Spinal cord (tissue), 10 donors: ENCODE data around the gene IL9. TPM values are rescaled to one million over a fixed set of nuclear protein-coding genes. Genes with fewer than 3 reads are reported as not detected.

ENCODE experiments used
- DNase-seq, 6 donors: peaks; one replicate each; pipeline versions ENCODE4 v3.0.0 to v3.0.0-alpha.2; 2013 to 2015; ENCODE audit warnings: low spot score in 6 of 6, low read depth in 4 of 6
- H3K27ac ChIP-seq: one replicate; pipeline ENCODE4 v1.5.1; 2013; ENCODE audit warnings: low read depth, low read length, control low read depth
- H3K27me3 ChIP-seq: one replicate; pipeline ENCODE4 v1.6.1; 2013; ENCODE audit warnings: low read length; ENCODE audit not compliant: control insufficient read depth, insufficient read depth
- H3K36me3 ChIP-seq: one replicate; pipeline ENCODE4 v1.6.1; 2013; ENCODE audit warnings: low read length; ENCODE audit not compliant: control insufficient read depth, insufficient read depth
- H3K4me1 ChIP-seq: one replicate; pipeline ENCODE4 v1.6.1; 2013; ENCODE audit warnings: low read length; ENCODE audit not compliant: control insufficient read depth, insufficient read depth
- H3K4me3 ChIP-seq: one replicate; pipeline ENCODE4 v1.5.1; 2013; ENCODE audit warnings: low read depth, low read length, control low read depth
- H3K9me3 ChIP-seq: one replicate; pipeline ENCODE4 v1.6.1; 2013; ENCODE audit warnings: low read length; ENCODE audit not compliant: control insufficient read depth, insufficient read depth
- WGBS: methylation state at CpG from one replicate; pipeline ENCODE4 v1.1.5; 2013; ENCODE audit warnings: missing lambda C conversion rate; ENCODE audit not compliant: insufficient coverage; 5-methylcytosine and 5-hydroxymethylcytosine counted together
- polyA plus RNA-seq, 2 donors: library from polyadenylated mRNA; unstranded; fragments of 120-200 nt; gene quantifications; one replicate each; pipeline ENCODE4 v1.2.1, GENCODE V29; 2013; ENCODE audit not compliant: insufficient read length in 2 of 2
- total RNA-seq, 2 donors: library from RNA; depleted of rRNA in 1 of 2; stranded (reverse); fragments of 120-200 nt in 1 of 2; fragments of >200 nt in 1 of 2; gene quantifications; one replicate each; pipeline versions ENCODE4 v1.2.3 to v1.2.4, GENCODE V29; 2013 to 2014
- donor health status: healthy.

IL9 gene
- total and polyA plus RNA-seq, 4 donors, result 1.0 to 1.3 TPM; not detected in 2

GRCh38 chr5:135883441-135883840 lies 12.2 kb downstream of the IL9 start:
- WGBS, result 50% methylated on average over 1 of the region's 4 CpGs

GRCh38 chr5:135883026-135883425 lies 12.6 kb downstream of the IL9 start:
- Histone ChIP-seq H3K27ac (peak overlapping the region; percentile 76), H3K27me3 (peaks cover 7% of the 10 kb centered on the region), H3K4me3 (no peak overlapping the region), H3K4me1 (peaks cover 50% of the 10 kb centered on the region), H3K9me3 (no peaks in the 10 kb centered on the region), H3K36me3 (peaks cover 3% of the 10 kb centered on the region)
- DNase-seq, result no peak
- WGBS, result 93% methylated on average over 3 of the region's 3 CpGs

More at GRCh38 chr5:135883441-135883840, 12.2 kb downstream of the IL9 start:
- Histone ChIP-seq H3K9me3 (no peaks in the 10 kb centered on the region), H3K36me3 (peaks cover 3% of the 10 kb centered on the region), H3K27ac (no peak overlapping the region), H3K4me3 (no peak overlapping the region), H3K4me1 (peaks cover 46% of the 10 kb centered on the region), H3K27me3 (peaks cover 9% of the 10 kb centered on the region)
- no peak for DNase-seq

DNA sequence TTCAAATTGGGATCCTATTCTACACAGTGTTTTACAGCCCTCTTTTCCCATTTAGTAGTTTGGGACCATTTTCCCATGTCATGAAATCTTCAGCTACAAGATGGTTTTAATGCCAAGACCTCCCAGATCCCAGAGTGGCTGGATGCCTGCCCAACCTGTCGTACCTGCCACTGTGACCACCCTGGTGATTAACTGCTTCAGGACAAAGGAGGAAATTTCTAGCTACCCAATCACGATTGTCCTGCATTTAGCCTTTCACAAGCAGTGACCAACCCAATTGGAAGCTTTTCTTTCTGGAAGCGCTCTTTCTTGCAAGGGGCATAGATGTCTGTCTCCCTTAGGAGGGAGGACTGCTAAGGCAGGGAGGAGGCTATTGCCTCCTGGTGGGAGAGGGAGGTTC lies 13.8 kb downstream of the IL9 start:
- H3K36me3 ChIP-seq, result peaks cover 3% of the 10 kb centered on the region
- no peaks in the 10 kb centered on the region for H3K9me3 ChIP-seq
- H3K4me3 ChIP-seq, result no peak overlapping the region
- H3K27me3 ChIP-seq, result peaks cover 2% of the 10 kb centered on the region
- H3K27ac ChIP-seq, result peak overlapping the region; percentile 76
- 57% methylated on average over 1 of the region's 3 CpGs for WGBS
- DNase-seq, result peak in 5 of 6 donors; percentile 58 to 88 (median 75)
- H3K4me1 ChIP-seq, result peaks cover 54% of the 10 kb centered on the region

DNA sequence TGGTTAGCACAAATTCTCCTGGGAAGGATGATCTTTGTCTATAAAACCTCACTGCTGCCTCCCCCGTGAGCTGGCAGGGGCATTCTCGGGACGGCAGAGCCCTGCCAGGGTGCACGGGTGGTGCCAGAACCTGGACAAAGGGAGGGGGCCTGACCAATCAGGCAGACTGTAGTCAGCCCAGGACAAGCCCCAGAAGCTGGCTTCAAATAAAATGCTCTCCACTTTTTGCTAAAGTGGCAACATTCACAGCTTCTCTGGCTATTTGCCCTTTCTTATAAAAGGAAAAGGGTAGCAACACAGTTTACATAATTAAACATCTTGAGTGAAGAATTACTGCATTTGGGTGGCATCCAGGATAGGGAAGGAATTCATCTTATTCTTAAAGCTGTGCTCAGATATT lies 14.4 kb downstream of the IL9 start:
- Histone ChIP-seq H3K36me3 (peaks cover 3% of the 10 kb centered on the region), H3K4me3 (no peak overlapping the region), H3K4me1 (peaks cover 54% of the 10 kb centered on the region), H3K27me3 (peaks cover 2% of the 10 kb centered on the region), H3K9me3 (no peaks in the 10 kb centered on the region), H3K27ac (peak overlapping the region; percentile 76)
- WGBS, result 60% methylated on average over 4 of the region's 4 CpGs
- peak in 4 of 6 donors; percentile 56 to 91 (median 78) for DNase-seq

DNA sequence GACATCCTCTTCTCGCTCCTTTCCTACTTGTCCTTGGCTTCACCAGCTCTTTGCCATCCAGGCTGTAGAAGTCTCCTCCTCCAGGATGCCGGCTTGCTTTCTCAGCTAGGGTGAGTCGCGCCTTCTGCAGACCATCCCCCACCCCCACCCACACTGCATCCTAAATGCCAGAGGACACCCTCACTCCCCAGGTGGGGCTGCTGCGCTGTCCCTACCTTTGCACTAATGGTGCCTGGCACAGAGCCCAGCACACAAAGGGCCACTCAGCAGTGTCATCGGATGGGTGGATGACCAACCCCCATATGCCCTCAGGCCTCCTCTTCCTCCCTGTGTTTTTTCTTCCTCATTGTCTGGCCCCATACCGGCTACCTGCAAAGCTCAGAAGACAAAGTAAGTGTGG lies 14.8 kb downstream of the IL9 start:
- whole genome bisulfite sequencing, result 71% methylated on average over 7 of the region's 7 CpGs
- no peak for DNase-seq
- H3K4me1 ChIP-seq, result peaks cover 54% of the 10 kb centered on the region
- H3K4me3 ChIP-seq, result no peak overlapping the region
- peak overlapping the region; percentile 74 for H3K27ac ChIP-seq
- no peaks in the 10 kb centered on the region for H3K9me3 ChIP-seq
- peaks cover 2% of the 10 kb centered on the region for H3K27me3 ChIP-seq
- H3K36me3 ChIP-seq, result peaks cover 3% of the 10 kb centered on the region

- Histone ChIP-seq H3K9me3 (no peaks in the 10 kb centered on the region), H3K4me3 (no peak overlapping the region), H3K27me3 (peaks cover 2% of the 10 kb centered on the region), H3K36me3 (peaks cover 3% of the 10 kb centered on the region), H3K27ac (peak overlapping the region; percentile 74), H3K4me1 (peaks cover 54% of the 10 kb centered on the region)
- WGBS, result 60% methylated on average over 3 of the region's 3 CpGs
- no peak for DNase-seq
Observed at GRCh38 chr5:135880278-135880677, 15.4 kb downstream of the IL9 start.

DNA sequence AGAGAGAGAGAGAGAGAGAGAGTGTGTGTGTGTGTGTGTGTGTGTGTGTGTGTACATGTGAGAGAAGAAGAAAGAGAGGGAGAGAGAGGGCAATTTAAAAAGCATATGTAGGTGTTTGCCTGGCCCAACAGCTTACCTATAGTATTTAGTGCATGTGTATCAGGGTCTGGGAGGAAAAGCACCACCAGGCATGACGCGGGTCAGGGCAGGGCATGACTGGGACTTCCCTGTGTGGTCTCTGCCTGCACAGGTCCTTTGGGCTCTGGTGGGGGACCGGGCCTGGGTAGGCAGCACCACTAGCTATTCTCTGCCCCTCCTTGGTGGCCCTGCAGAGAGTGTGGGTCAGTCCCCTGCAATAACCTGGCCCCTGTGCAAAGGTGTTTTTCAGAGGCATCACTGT lies 16.1 kb downstream of the IL9 start:
- Histone ChIP-seq H3K4me3 (no peak overlapping the region), H3K4me1 (peaks cover 54% of the 10 kb centered on the region), H3K36me3 (peaks cover 3% of the 10 kb centered on the region), H3K27ac (no peak overlapping the region), H3K9me3 (no peaks in the 10 kb centered on the region), H3K27me3 (no peaks in the 10 kb centered on the region)
- DNase-seq, result no peak
- 85% methylated on average over 3 of the region's 3 CpGs for WGBS

DNA sequence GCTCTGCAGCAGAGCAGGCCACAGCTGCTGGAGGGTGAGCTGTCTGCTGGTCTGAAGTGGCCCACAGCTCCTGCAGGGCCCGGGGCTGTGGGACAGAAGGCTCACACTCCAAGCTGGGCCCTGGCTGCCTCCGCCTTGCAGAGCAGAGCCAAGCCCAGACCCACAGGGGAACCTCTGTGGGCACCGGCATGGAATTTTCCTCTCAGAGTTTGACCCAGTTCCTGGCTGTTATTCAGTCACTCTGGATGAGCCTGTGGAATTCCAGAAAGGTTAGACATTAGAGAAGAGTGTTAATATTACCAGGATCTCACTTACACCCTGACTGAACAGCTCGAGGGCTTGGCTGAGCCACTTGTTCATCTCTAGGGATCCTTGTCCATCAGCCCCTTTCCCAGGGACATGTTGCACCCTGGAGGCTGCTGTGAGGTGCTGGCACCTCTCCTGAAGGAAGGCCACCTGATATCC lies 17.5 kb downstream of the IL9 start:
- H3K27ac ChIP-seq, result no peak overlapping the region
- H3K4me3 ChIP-seq, result no peak overlapping the region
- no peaks in the 10 kb centered on the region for H3K9me3 ChIP-seq
- 71% methylated on average over 4 of the region's 4 CpGs for WGBS
- DNase-seq, result no peak
- peaks cover 45% of the 10 kb centered on the region for H3K4me1 ChIP-seq
- peaks cover 7% of the 10 kb centered on the region for H3K36me3 ChIP-seq
- H3K27me3 ChIP-seq, result no peaks in the 10 kb centered on the region

- peaks cover 11% of the 10 kb centered on the region for H3K36me3 ChIP-seq
- H3K4me3 ChIP-seq, result no peak overlapping the region
- DNase-seq, result no peak
- WGBS, result 57% methylated on average over 6 of the region's 6 CpGs
- H3K27ac ChIP-seq, result no peak overlapping the region
- no peaks in the 10 kb centered on the region for H3K9me3 ChIP-seq
- H3K27me3 ChIP-seq, result no peaks in the 10 kb centered on the region
- peaks cover 40% of the 10 kb centered on the region for H3K4me1 ChIP-seq
Observed at GRCh38 chr5:135877570-135878155, 18.0 kb downstream of the IL9 start.

DNA sequence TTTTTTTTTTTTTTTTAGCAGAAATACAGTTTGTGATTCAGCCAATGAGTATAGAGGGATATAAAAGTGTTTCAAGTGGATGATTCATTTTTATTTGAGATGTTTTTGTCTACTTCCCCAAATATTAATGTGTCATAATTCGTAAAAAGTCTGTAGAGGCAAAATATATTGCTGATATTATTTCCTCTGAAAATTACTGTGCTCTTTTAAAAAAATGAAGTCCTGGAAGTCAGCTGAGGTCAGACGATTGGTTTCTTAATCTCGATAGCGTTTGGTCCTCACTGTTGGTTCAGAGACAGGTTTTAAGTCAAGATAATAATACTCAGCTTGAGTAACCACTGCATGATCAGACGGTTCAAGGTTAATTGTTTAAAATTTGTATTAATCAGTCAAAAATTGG lies 19.5 kb downstream of the IL9 start:
- H3K36me3 ChIP-seq, result peaks cover 19% of the 10 kb centered on the region
- no peak overlapping the region for H3K4me3 ChIP-seq
- H3K27ac ChIP-seq, result no peak overlapping the region
- DNase-seq, result no peak
- 100% methylated on average over 1 of the region's 5 CpGs for WGBS
- H3K9me3 ChIP-seq, result no peaks in the 10 kb centered on the region
- peaks cover 31% of the 10 kb centered on the region for H3K4me1 ChIP-seq
- no peaks in the 10 kb centered on the region for H3K27me3 ChIP-seq
